Keratinocyte (primary cell): ENCODE results near the gene PPARA. TPM values are rescaled to one million over a fixed set of nuclear protein-coding genes. Genes with fewer than 3 reads are reported as not detected.

ENCODE experiments used
- DNase-seq: peaks from one replicate; pipeline ENCODE4 v3.0.0-alpha.2; 2011; ENCODE audit warnings: low read depth, missing footprints, low spot score
- FAIRE-seq: peaks from 2 replicates; lab custom pipeline; 2011; peaks lifted over from hg19 to GRCh38; lab: Jason Lieb, UNC
- H2AFZ ChIP-seq: 2 replicates; pipeline ENCODE4 v1.6.0; 2012; ENCODE audit warnings: low read length, control low read depth, inconsistent platforms; ENCODE audit not compliant: control insufficient read depth
- H3K27ac ChIP-seq: 2 replicates; pipeline ENCODE4 v1.5.1; 2011; ENCODE audit warnings: low read length; ENCODE audit not compliant: control insufficient read depth, insufficient read depth
- H3K27me3 ChIP-seq: 3 replicates; pipeline ENCODE4 v1.6.0; 2011; ENCODE audit warnings: low read length; ENCODE audit not compliant: control insufficient read depth, insufficient read depth; ENCODE audit errors: extremely low read depth
- H3K36me3 ChIP-seq, 2 experiments: 2 replicates in 1 of 2; 3 replicates in 1 of 2; pipeline ENCODE4 v1.5.1; 2011; ENCODE audit warnings: low read length in 2 of 2, mild to moderate bottlenecking in 1 of 2; ENCODE audit not compliant: control insufficient read depth in 2 of 2, insufficient read depth in 2 of 2; ENCODE audit errors: extremely low read depth in 1 of 2
- H3K4me1 ChIP-seq: 3 replicates; pipeline ENCODE4 v1.5.1; 2011; ENCODE audit warnings: low read length; ENCODE audit not compliant: control insufficient read depth, insufficient read depth; ENCODE audit errors: extremely low read depth
- H3K4me2 ChIP-seq: 3 replicates; pipeline ENCODE4 v1.6.0; 2011; ENCODE audit warnings: low read depth, low read length; ENCODE audit not compliant: control insufficient read depth, insufficient read depth; ENCODE audit errors: extremely low read depth
- H3K4me3 ChIP-seq, 3 experiments: fragments of 200-600 bp in 1 of 3; sonication (generic) in 1 of 3; 2 replicates in 2 of 3; 3 replicates in 1 of 3; pipeline ENCODE4 v1.5.1; 2011 to 2016; ENCODE audit warnings: low read length in 3 of 3, mild to moderate bottlenecking in 3 of 3, control low read depth in 2 of 3, inconsistent platforms in 1 of 3, low read depth in 1 of 3, mixed read lengths in 1 of 3, mixed run types in 1 of 3, moderate library complexity in 1 of 3; ENCODE audit not compliant: control insufficient read depth in 2 of 3, insufficient read depth in 2 of 3; ENCODE audit errors: extremely low read depth in 1 of 3
- H3K79me2 ChIP-seq: 2 replicates; pipeline ENCODE4 v1.6.0; 2012; ENCODE audit warnings: low read length; ENCODE audit not compliant: control insufficient read depth, insufficient read depth
- H3K9ac ChIP-seq: 3 replicates; pipeline ENCODE4 v1.6.0; 2011; ENCODE audit warnings: low read length; ENCODE audit not compliant: control insufficient read depth, insufficient read depth; ENCODE audit errors: extremely low read depth
- H3K9me1 ChIP-seq: 3 replicates; pipeline ENCODE4 v1.6.0; 2011; ENCODE audit warnings: low read length; ENCODE audit not compliant: control insufficient read depth, insufficient read depth; ENCODE audit errors: extremely low read depth
- H3K9me3 ChIP-seq: 2 replicates; pipeline ENCODE4 v1.5.1; 2012; ENCODE audit warnings: low read depth, low read length; ENCODE audit not compliant: control insufficient read depth
- H4K20me1 ChIP-seq: 3 replicates; pipeline ENCODE4 v1.6.0; 2011; ENCODE audit warnings: low read length; ENCODE audit not compliant: control insufficient read depth, insufficient read depth; ENCODE audit errors: extremely low read depth
- CTCF ChIP-seq, 3 experiments: IDR thresholded peaks in 1 of 3; conservative IDR thresholded peaks in 1 of 3; optimal IDR thresholded peaks in 1 of 3; 2 replicates in 2 of 3; 3 replicates in 1 of 3; pipeline versions ENCODE3 to v1.5.1; 2011; ENCODE audit warnings: low read length in 3 of 3, mild to moderate bottlenecking in 3 of 3, moderate library complexity in 2 of 3, control low read depth in 1 of 3, inconsistent platforms in 1 of 3; ENCODE audit not compliant: insufficient read depth in 2 of 3; ENCODE audit errors: extremely low read depth in 1 of 3
- EZH2 ChIP-seq: IDR thresholded peaks from one replicate; pipeline ENCODE4 v1.6.1; 2012; ENCODE audit warnings: inconsistent platforms, mild to moderate bottlenecking, low read length, moderate library complexity
- dilution Hi-C: fragments of 300-500 bp; cut with MboI; formaldehyde crosslinking; loops from one replicate; pipeline ENCODE4 v1.7.0; 2020; ENCODE audit warnings: low sequenced_read_pairs; ENCODE audit not compliant: extremely low pct_ligation_motif_present
- polyA plus RNA-seq, 5 experiments: library from polyadenylated mRNA; depleted of rRNA in 3 of 5; stranded (reverse) in 3 of 5; stranded (forward) in 1 of 5; unstranded in 1 of 5; fragments of >200 nt; gene quantifications; 1 replicate in 1 of 5; 2 replicates in 3 of 5; 3 replicates in 1 of 5; pipeline versions ENCODE4 v1.2.1 to v1.2.3, GENCODE V29; 2011 to 2012; ENCODE audit warnings: missing spikeins in 2 of 5, low read depth in 1 of 5, low replicate concordance in 1 of 5

The PPARA gene
- polyA plus RNA-seq, 1 donor (not counting 4 experiments of a cell fraction or from before 2014, with no cell fraction given): 4.9 TPM

GRCh38 chr22:46183733-46184132 is 33.4 kb downstream of the PPARA start:
- peaks cover 10% of the 10 kb centered on the region for H3K9me3 ChIP-seq
- H3K27ac ChIP-seq: no peak overlapping the region
- no peak overlapping the region for H3K4me3 ChIP-seq
- dilution Hi-C loops: no loop called here
- no peak for FAIRE-seq
- H3K9me1 ChIP-seq: no peaks in the 10 kb centered on the region
- H3K79me2 ChIP-seq: no peaks in the 10 kb centered on the region
- H3K36me3 ChIP-seq: peaks cover 0 to 7% of the 10 kb centered on the region in 2 experiments
- no peak overlapping the region for H3K9ac ChIP-seq
- H3K27me3 ChIP-seq: no peaks in the 10 kb centered on the region
- H4K20me1 ChIP-seq: no peaks in the 10 kb centered on the region
- H3K4me2 ChIP-seq: no peak overlapping the region
- TF ChIP-seq EZH2: no peak
- no peak for TF ChIP-seq CTCF (optimal IDR thresholded peaks at IDR 0.05 in 1 of 3, IDR thresholded peaks at IDR 0.05 in 1 of 3, conservative IDR thresholded peaks at IDR 0.05 in 1 of 3; ENCODE audit: extremely low read depth in 1 of 3, insufficient read depth in 2 of 3, low read length in 3 of 3)
- no peak for DNase-seq
- H2AFZ ChIP-seq: no peak overlapping the region
- H3K4me1 ChIP-seq: no peaks in the 10 kb centered on the region

- Histone ChIP-seq H3K36me3 (peaks cover 0 to 5% of the 10 kb centered on the region in 2 experiments), H2AFZ (no peak overlapping the region), H3K27me3 (no peaks in the 10 kb centered on the region), H3K9me3 (peaks cover 9% of the 10 kb centered on the region), H3K4me1 (no peaks in the 10 kb centered on the region), H3K4me3 (no peak overlapping the region), H3K27ac (no peak overlapping the region), H3K9ac (no peak overlapping the region), H3K9me1 (no peaks in the 10 kb centered on the region), H3K79me2 (no peaks in the 10 kb centered on the region), H3K4me2 (no peak overlapping the region), H4K20me1 (no peaks in the 10 kb centered on the region)
- no peak for FAIRE-seq
- dilution Hi-C loops: no loop called here
- TF ChIP-seq EZH2: no peak
- no peak for TF ChIP-seq CTCF (optimal IDR thresholded peaks at IDR 0.05 in 1 of 3, IDR thresholded peaks at IDR 0.05 in 1 of 3, conservative IDR thresholded peaks at IDR 0.05 in 1 of 3; ENCODE audit: extremely low read depth in 1 of 3, insufficient read depth in 2 of 3, low read length in 3 of 3)
- no peak for DNase-seq
Observed at GRCh38 chr22:46185283-46185682, 35.0 kb downstream of the PPARA start.
